ENCODE data around the gene CHMP4A.

- TF ChIP-seq CTCF (IDR thresholded peaks at IDR 0.05; ENCODE audit: insufficient read depth, low read depth, low read length) (no peak), EZH2 (IDR thresholded peaks at IDR 0.05; ENCODE audit: insufficient read depth, low read length) (no peak)
Observed at GRCh38 chr14:24261969-24262327, 48.7 kb upstream of the CHMP4A start.

Measured in astrocyte (in vitro differentiated cells and primary cell).